HEK293 (cell line): Measurements from ENCODE around the gene ZNF785.
A peak's percentile ranks its signal among the peaks of the same experiment; 100 is the strongest.

Source experiments
- CTCF ChIA-PET: fragments of 350-600 bp; formaldehyde crosslinking; extraction: SDS; loops from one replicate; lab custom pipeline; 2021; ENCODE audit warnings: antibody characterized with exemption; lab: Yijun Ruan, JAX
- POLR2A ChIA-PET: fragments of 300-600 bp; formaldehyde crosslinking; extraction: SDS; loops from one replicate; lab custom pipeline; 2020; ENCODE audit warnings: antibody characterized with exemption, inconsistent platforms; lab: Yijun Ruan, JAX
- H3K27ac ChIP-seq: fragments of 200-500 bp; sonication (Bioruptor generic); 2 replicates; pipeline ENCODE4 v1.5.1; 2014; ENCODE audit warnings: low read depth, low read length, control low read depth, inconsistent platforms; ENCODE audit errors: extremely low read depth
- H3K36me3 ChIP-seq, 2 experiments: fragments of 200-500 bp in 1 of 2; sonication (Bioruptor generic) in 1 of 2; 1 replicate in 1 of 2; 2 replicates in 1 of 2; pipeline ENCODE4 v1.5.1; 2014 to 2017; ENCODE audit warnings: inconsistent platforms in 2 of 2, low read length in 2 of 2; ENCODE audit not compliant: control insufficient read depth in 2 of 2, insufficient read depth in 1 of 2
- H3K4me1 ChIP-seq: fragments of 200-500 bp; sonication (Bioruptor generic); 2 replicates; pipeline ENCODE4 v1.5.1; 2014; ENCODE audit warnings: mild to moderate bottlenecking, low read length, inconsistent platforms; ENCODE audit not compliant: control insufficient read depth, insufficient read depth
- H3K4me3 ChIP-seq: 2 replicates; pipeline ENCODE4 v1.5.1; 2011; ENCODE audit warnings: low read depth, mild to moderate bottlenecking, control low read depth, low read length, moderate library complexity
- H3K9me3 ChIP-seq: fragments of 200-500 bp; sonication (Bioruptor generic); 2 replicates; pipeline ENCODE4 v1.5.1; 2014; ENCODE audit warnings: low read depth, low read length, inconsistent platforms; ENCODE audit not compliant: control insufficient read depth, insufficient read depth
- GLIS1 ChIP-seq: fragments of 450-650 bp; formaldehyde crosslinking; IDR thresholded peaks from 2 replicates; pipeline ENCODE4 v1.5.1; 2016; ENCODE audit warnings: missing biosample characterization, missing genetic modification characterization
- HOXA7 ChIP-seq: sonication (generic); formaldehyde crosslinking; IDR thresholded peaks from 2 replicates; pipeline ENCODE4 v1.8.1; 2022; ENCODE audit warnings: missing genetic modification reagents, borderline replicate concordance
- KLF7 ChIP-seq: fragments of 450-650 bp; formaldehyde crosslinking; IDR thresholded peaks from 2 replicates; pipeline ENCODE4 v1.5.1; 2016; ENCODE audit warnings: missing biosample characterization, missing genetic modification characterization, borderline replicate concordance
- MYNN ChIP-seq: fragments of 450-650 bp; formaldehyde crosslinking; IDR thresholded peaks from 2 replicates; pipeline ENCODE4 v1.5.1; 2016; ENCODE audit warnings: missing biosample characterization, missing genetic modification characterization, borderline replicate concordance
- MZF1 ChIP-seq: fragments of 450-650 bp; formaldehyde crosslinking; IDR thresholded peaks from 2 replicates; pipeline ENCODE4 v1.5.1; 2017; ENCODE audit warnings: missing biosample characterization, missing genetic modification characterization, borderline replicate concordance
- YY1 ChIP-seq: fragments of 450-650 bp; formaldehyde crosslinking; IDR thresholded peaks from 2 replicates; pipeline ENCODE4 v1.5.1; 2018; ENCODE audit warnings: missing biosample characterization, missing genetic modification characterization
- ZFHX2 ChIP-seq: fragments of 450-650 bp; formaldehyde crosslinking; conservative IDR thresholded peaks from 2 replicates; pipeline ENCODE4 v1.5.1; 2016; ENCODE audit warnings: missing biosample characterization, missing genetic modification characterization
- ZFP69B ChIP-seq: fragments of 450-650 bp; formaldehyde crosslinking; IDR thresholded peaks from 2 replicates; pipeline ENCODE4 v1.5.1; 2016; ENCODE audit warnings: missing biosample characterization, missing genetic modification characterization
- ZNF10 ChIP-seq: fragments of 450-650 bp; formaldehyde crosslinking; IDR thresholded peaks from 2 replicates; pipeline ENCODE4 v1.5.1; 2017; ENCODE audit warnings: missing biosample characterization, missing genetic modification characterization
- ZNF174 ChIP-seq: fragments of 450-650 bp; formaldehyde crosslinking; IDR thresholded peaks from 2 replicates; pipeline ENCODE4 v1.5.0; 2017; ENCODE audit warnings: missing biosample characterization, mild to moderate bottlenecking, missing genetic modification characterization
- ZNF239 ChIP-seq: fragments of 450-650 bp; formaldehyde crosslinking; IDR thresholded peaks from 2 replicates; pipeline ENCODE4 v1.5.1; 2016; ENCODE audit warnings: missing biosample characterization, missing genetic modification characterization
- ZNF24 ChIP-seq: fragments of 450-650 bp; formaldehyde crosslinking; IDR thresholded peaks from 2 replicates; pipeline ENCODE4 v1.5.1; 2016; ENCODE audit warnings: missing biosample characterization, missing genetic modification characterization
- ZNF248 ChIP-seq: fragments of 450-650 bp; formaldehyde crosslinking; IDR thresholded peaks from 2 replicates; pipeline ENCODE4 v1.5.1; 2017; ENCODE audit warnings: missing biosample characterization, missing genetic modification characterization
- ZNF335 ChIP-seq: fragments of 450-650 bp; formaldehyde crosslinking; conservative IDR thresholded peaks from 2 replicates; pipeline ENCODE4 v1.5.1; 2016; ENCODE audit warnings: missing biosample characterization, missing genetic modification characterization
- ZNF548 ChIP-seq: fragments of 450-650 bp; formaldehyde crosslinking; IDR thresholded peaks from 2 replicates; pipeline ENCODE4 v1.5.1; 2016; ENCODE audit warnings: missing biosample characterization, missing genetic modification characterization
- ZNF677 ChIP-seq: fragments of 450-650 bp; IDR thresholded peaks from 2 replicates; pipeline ENCODE4 v1.5.0; 2018; ENCODE audit warnings: missing biosample characterization, mild to moderate bottlenecking, missing genetic modification characterization, moderate library complexity
- ZNF837 ChIP-seq: fragments of 450-650 bp; formaldehyde crosslinking; IDR thresholded peaks from 2 replicates; pipeline ENCODE4 v1.5.1; 2016; ENCODE audit warnings: missing biosample characterization, missing genetic modification characterization
- ZSCAN30 ChIP-seq: fragments of 450-650 bp; IDR thresholded peaks from 2 replicates; pipeline ENCODE4 v1.5.1; 2018; ENCODE audit warnings: missing biosample characterization, mild to moderate bottlenecking, missing genetic modification characterization, moderate library complexity
- TF ChIP-seq, protein P1 (sequence below): fragments of 450-650 bp; formaldehyde crosslinking; IDR thresholded peaks from 2 replicates; pipeline ENCODE4 v1.5.1; 2017; ENCODE audit warnings: missing biosample characterization, missing genetic modification characterization
- TF ChIP-seq, protein P2 (sequence below): fragments of 450-650 bp; formaldehyde crosslinking; IDR thresholded peaks from 2 replicates; pipeline ENCODE4 v1.5.1; 2016; ENCODE audit warnings: missing biosample characterization, missing genetic modification characterization
- TF ChIP-seq, protein P3 (sequence below): fragments of 450-650 bp; formaldehyde crosslinking; IDR thresholded peaks from 2 replicates; pipeline ENCODE4 v1.5.1; 2016; ENCODE audit warnings: missing biosample characterization, missing genetic modification characterization
- TF ChIP-seq, protein P4 (sequence below): fragments of 450-650 bp; formaldehyde crosslinking; IDR thresholded peaks from 2 replicates; pipeline ENCODE4 v1.5.1; 2017; ENCODE audit warnings: missing biosample characterization, missing genetic modification characterization
- TF ChIP-seq, protein P5 (sequence below): fragments of 450-650 bp; formaldehyde crosslinking; IDR thresholded peaks from 2 replicates; pipeline ENCODE4 v1.5.1; 2017; ENCODE audit warnings: missing biosample characterization, missing genetic modification characterization
- TF ChIP-seq, protein P6 (sequence below): IDR thresholded peaks from 2 replicates; pipeline ENCODE4 v1.6.1; 2011; ENCODE audit warnings: mild to moderate bottlenecking, low read depth, low read length, borderline replicate concordance

The ZNF785 gene

DNA sequence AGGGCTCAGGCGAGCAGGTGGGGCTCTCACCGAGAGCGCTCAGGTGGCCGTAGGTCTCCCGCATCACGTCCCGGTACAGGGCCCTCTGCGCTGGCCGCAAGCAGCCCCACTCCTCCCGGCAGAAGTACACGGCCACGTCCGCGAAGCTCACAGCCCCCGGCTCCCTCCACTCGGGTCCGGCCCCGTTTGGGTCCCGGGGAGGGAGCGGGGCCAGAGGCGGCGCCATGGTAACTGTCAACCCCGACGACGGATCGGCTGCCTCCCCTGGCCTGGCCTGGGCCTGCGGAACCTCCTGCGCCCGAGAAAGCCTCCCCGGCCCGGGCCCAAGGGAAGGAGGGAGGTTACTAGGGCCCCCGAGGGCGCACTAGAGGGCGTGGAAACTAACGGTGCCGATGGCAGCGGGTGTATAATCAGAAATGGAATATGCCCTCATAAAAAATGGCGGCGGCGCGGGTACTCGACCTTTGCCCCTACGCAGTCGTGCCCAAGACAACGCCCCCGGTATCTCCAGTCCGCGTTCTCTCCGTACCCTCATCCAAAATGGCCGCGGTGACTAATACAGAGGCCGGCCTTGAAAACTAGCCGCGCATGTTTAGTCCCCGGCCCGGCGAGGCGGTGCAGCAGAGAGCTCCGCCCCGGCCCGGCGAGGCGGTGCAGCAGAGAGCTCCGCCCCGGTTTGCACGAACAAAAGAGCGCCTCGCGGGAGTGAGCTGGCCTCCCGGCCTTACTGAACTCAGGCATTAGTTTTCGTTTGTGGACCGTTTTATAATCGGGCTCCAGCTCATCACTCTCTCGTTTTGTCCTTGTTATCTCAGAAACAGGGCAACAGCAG is 27.3 kb downstream of the ZNF785 start, which contains the start of gene ZNF764 (continued):
- TF ChIP-seq ZNF248 (tag by site-specific recombination) (no peak), ZSCAN30 (tag by site-specific recombination) (peak; percentile 79), ZNF239 (tag by site-specific recombination) (no peak), ZNF548 (tag by site-specific recombination) (no peak), YY1 (tag by site-specific recombination) (peak; percentile 98), ZFP69B (tag by site-specific recombination) (no peak), ZNF24 (peak; percentile 84), ZNF10 (tag by site-specific recombination) (peak; percentile 35; the same call in 1 of the 2 replicates), KLF7 (peak; percentile 88), MYNN (tag by site-specific recombination) (0 out of 2 replicates have a peak, but pooled peaks have one; percentile 35), MZF1 (tag by site-specific recombination) (peak; percentile 69; the same call in 1 of the 2 replicates), ZNF335 (tag by site-specific recombination) (peak; percentile 91), ZFHX2 (tag by site-specific recombination) (peak; percentile 73), ZNF837 (tag by site-specific recombination) (no peak), HOXA7 (CRISPR knock-in tag) (no peak)
- TF ChIP-seq, protein P1, sequence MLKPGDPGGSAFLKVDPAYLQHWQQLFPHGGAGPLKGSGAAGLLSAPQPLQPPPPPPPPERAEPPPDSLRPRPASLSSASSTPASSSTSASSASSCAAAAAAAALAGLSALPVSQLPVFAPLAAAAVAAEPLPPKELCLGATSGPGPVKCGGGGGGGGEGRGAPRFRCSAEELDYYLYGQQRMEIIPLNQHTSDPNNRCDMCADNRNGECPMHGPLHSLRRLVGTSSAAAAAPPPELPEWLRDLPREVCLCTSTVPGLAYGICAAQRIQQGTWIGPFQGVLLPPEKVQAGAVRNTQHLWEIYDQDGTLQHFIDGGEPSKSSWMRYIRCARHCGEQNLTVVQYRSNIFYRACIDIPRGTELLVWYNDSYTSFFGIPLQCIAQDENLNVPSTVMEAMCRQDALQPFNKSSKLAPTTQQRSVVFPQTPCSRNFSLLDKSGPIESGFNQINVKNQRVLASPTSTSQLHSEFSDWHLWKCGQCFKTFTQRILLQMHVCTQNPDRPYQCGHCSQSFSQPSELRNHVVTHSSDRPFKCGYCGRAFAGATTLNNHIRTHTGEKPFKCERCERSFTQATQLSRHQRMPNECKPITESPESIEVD (tag by site-specific recombination): no peak
- TF ChIP-seq, protein P2, sequence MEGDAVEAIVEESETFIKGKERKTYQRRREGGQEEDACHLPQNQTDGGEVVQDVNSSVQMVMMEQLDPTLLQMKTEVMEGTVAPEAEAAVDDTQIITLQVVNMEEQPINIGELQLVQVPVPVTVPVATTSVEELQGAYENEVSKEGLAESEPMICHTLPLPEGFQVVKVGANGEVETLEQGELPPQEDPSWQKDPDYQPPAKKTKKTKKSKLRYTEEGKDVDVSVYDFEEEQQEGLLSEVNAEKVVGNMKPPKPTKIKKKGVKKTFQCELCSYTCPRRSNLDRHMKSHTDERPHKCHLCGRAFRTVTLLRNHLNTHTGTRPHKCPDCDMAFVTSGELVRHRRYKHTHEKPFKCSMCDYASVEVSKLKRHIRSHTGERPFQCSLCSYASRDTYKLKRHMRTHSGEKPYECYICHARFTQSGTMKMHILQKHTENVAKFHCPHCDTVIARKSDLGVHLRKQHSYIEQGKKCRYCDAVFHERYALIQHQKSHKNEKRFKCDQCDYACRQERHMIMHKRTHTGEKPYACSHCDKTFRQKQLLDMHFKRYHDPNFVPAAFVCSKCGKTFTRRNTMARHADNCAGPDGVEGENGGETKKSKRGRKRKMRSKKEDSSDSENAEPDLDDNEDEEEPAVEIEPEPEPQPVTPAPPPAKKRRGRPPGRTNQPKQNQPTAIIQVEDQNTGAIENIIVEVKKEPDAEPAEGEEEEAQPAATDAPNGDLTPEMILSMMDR (tag by site-specific recombination): peak; percentile 84
- TF ChIP-seq, protein P3, sequence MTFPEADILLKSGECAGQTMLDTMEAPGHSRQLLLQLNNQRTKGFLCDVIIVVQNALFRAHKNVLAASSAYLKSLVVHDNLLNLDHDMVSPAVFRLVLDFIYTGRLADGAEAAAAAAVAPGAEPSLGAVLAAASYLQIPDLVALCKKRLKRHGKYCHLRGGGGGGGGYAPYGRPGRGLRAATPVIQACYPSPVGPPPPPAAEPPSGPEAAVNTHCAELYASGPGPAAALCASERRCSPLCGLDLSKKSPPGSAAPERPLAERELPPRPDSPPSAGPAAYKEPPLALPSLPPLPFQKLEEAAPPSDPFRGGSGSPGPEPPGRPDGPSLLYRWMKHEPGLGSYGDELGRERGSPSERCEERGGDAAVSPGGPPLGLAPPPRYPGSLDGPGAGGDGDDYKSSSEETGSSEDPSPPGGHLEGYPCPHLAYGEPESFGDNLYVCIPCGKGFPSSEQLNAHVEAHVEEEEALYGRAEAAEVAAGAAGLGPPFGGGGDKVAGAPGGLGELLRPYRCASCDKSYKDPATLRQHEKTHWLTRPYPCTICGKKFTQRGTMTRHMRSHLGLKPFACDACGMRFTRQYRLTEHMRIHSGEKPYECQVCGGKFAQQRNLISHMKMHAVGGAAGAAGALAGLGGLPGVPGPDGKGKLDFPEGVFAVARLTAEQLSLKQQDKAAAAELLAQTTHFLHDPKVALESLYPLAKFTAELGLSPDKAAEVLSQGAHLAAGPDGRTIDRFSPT: peak; percentile 99; the same call in 1 of the 2 replicates

DNA sequence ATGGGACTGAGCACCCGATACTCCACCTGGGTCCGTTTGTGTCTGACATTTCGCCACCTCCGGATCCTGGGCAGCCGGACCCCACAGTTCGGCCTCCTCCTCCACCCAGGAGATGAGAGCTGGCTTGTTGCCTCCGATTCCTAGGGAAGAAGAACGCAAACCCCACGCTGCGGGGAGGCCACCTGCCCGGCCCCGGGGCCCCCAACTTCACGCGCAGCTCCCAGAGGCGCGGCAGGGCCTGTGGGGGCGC is 27.9 kb downstream of the ZNF785 start:
- H3K4me3 ChIP-seq: peak overlapping the region; percentile 88
- peak overlapping the region; percentile 98 for H3K27ac ChIP-seq
- ChIA-PET POLR2A (interaction anchor here (0.6 to 3.9 kb wide), 15 partner anchors 9 to 187 kb away, joined by 3 to 69 read pairs (median 10); partner anchors contain the start of genes DCTPP1, ZNF688 and ZNF747), CTCF (interaction anchor here (0.9 to 2.0 kb wide), 7 partner anchors 15 to 136 kb away, joined by 3 to 6 read pairs (median 4); no protein-coding TSS in a partner anchor)
- no peak for TF ChIP-seq ZNF174 (tag by site-specific recombination)
- TF ChIP-seq, protein P4, sequence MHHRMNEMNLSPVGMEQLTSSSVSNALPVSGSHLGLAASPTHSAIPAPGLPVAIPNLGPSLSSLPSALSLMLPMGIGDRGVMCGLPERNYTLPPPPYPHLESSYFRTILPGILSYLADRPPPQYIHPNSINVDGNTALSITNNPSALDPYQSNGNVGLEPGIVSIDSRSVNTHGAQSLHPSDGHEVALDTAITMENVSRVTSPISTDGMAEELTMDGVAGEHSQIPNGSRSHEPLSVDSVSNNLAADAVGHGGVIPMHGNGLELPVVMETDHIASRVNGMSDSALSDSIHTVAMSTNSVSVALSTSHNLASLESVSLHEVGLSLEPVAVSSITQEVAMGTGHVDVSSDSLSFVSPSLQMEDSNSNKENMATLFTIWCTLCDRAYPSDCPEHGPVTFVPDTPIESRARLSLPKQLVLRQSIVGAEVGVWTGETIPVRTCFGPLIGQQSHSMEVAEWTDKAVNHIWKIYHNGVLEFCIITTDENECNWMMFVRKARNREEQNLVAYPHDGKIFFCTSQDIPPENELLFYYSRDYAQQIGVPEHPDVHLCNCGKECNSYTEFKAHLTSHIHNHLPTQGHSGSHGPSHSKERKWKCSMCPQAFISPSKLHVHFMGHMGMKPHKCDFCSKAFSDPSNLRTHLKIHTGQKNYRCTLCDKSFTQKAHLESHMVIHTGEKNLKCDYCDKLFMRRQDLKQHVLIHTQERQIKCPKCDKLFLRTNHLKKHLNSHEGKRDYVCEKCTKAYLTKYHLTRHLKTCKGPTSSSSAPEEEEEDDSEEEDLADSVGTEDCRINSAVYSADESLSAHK (tag by site-specific recombination): no peak
- TF ChIP-seq ZNF677 (tag by site-specific recombination): no peak
- 0 out of 2 replicates have a peak, but pooled peaks have one; percentile 34 for TF ChIP-seq GLIS1 (tag by site-specific recombination)
- TF ChIP-seq, protein P5, sequence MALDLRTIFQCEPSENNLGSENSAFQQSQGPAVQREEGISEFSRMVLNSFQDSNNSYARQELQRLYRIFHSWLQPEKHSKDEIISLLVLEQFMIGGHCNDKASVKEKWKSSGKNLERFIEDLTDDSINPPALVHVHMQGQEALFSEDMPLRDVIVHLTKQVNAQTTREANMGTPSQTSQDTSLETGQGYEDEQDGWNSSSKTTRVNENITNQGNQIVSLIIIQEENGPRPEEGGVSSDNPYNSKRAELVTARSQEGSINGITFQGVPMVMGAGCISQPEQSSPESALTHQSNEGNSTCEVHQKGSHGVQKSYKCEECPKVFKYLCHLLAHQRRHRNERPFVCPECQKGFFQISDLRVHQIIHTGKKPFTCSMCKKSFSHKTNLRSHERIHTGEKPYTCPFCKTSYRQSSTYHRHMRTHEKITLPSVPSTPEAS (tag by site-specific recombination): no peak
- TF ChIP-seq, protein P6, sequence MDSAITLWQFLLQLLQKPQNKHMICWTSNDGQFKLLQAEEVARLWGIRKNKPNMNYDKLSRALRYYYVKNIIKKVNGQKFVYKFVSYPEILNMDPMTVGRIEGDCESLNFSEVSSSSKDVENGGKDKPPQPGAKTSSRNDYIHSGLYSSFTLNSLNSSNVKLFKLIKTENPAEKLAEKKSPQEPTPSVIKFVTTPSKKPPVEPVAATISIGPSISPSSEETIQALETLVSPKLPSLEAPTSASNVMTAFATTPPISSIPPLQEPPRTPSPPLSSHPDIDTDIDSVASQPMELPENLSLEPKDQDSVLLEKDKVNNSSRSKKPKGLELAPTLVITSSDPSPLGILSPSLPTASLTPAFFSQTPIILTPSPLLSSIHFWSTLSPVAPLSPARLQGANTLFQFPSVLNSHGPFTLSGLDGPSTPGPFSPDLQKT: no peak
- TF ChIP-seq, all 188 proteins: peak for 1
- H3K9me3 ChIP-seq: no peaks in the 10 kb centered on the region
- peaks cover 9 to 37% of the 10 kb centered on the region in 2 experiments; a peak in 2 of 3 replicates for H3K36me3 ChIP-seq
- H3K4me1 ChIP-seq: peaks cover 2% of the 10 kb centered on the region; the same call in 1 of the 2 replicates
